ENCODE results near the gene FBXO31.

- TF ChIP-seq NR2C2 (CRISPR knock-in tag; IDR thresholded peaks at IDR 0.05) (no peak), NR2C2 (tag; IDR thresholded peaks at IDR 0.05) (no peak), ZNF644 (tag; IDR thresholded peaks at IDR 0.05; ENCODE audit: low read depth) (no peak), NFATC3 (IDR thresholded peaks at IDR 0.05) (no peak)
These were observed 40.7 kb upstream of the FBXO31 start for GRCh38 chr16:87424266-87424665.

Measured in K562 (cell line).